ENCODE results near the gene ARID3B.
"Not testable (repeated sequence)": the region's sequence is repeated elsewhere in the genome, so short reads cannot be mapped to it uniquely, and the experiment has no call there.

The ARID3B gene

GRCh38 chr15:74626336-74626735, 85.3 kb downstream of the ARID3B start:
- no peak for DNase-seq

DNA sequence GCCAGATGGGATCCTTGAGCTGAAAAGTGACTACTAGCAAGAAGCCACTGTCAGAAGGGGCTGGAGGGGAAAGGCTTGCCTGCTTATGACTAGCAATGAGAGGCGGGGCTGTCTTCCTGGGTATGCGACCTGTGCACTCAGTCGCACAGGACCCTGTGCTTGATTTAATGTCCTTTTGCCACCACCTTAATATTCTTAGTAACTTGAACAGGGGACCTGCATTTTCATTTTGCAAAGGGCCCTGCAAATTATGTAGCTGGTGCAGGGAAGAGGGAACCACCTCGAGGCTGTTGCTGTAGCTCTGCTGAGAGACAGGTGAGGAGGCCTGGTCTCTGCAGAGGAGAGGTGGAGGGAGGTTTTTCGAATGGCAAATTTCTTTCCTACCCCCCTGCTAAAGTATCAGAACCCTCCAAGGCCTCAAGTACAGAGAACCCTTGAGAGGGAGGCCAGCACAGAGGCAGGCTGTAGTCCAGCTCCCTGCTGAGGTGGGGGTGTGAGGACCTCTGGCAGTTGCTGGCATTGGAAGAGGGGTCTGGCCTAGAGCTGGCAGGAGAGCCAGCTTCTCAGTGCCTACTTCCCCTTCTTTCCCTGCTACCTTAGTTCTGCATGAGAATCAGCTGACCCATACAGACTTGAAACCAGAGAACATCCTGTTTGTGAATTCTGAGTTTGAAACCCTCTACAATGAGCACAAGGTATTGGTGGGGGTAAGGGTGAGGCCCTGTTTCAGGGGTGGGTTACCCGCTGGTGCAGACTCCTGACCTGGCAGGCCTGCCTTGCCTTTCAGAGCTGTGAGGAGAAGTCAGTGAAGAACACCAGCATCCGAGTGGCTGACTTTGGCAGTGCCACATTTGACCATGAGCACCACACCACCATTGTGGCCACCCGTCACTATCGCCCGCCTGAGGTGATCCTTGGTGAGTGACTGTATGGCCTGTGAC, 86.0 kb downstream of the ARID3B start:
- no peak for DNase-seq

GRCh38 chr15:74627766-74628165, 86.7 kb downstream of the ARID3B start:
- no peak for DNase-seq

DNA sequence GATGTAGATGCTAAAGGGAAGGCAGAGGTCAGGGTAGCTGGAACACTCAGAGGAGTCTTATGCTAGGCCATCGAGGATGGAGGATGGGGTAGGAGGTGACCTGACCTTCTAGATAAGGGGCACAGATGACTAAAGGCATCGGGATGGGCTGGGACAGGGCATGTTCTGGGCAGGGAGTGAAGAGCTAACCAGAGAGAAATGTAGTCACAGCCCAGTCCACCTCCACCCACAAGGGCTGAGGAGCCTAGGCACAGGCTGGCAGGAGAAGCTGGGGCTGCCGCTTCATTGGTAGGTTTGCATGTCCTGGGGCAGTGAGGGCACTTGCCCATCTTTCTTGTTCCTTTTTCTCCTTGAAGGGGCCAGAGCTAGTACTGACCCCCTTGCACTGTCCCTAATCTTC, 87.2 kb downstream of the ARID3B start:
- DNase-seq = no peak

DNA sequence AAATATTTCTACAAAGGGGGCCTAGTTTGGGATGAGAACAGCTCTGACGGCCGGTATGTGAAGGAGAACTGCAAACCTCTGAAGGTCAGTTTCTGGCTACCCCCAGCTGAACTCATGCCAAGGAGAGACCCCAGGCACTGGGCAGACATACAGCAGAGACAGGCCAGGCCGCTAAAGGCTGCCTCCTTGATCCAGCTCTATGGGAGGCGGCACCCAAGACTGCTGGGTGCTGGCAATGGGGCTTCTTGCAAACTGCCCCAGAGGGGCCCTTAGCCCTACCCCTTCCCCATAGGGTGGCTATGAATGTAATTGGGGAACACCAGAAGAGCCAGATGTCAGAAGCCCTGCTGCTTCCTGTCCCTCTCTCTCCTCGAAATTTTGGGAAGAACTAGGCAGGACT, 87.9 kb downstream of the ARID3B start:
- DNase-seq = no peak

DNA sequence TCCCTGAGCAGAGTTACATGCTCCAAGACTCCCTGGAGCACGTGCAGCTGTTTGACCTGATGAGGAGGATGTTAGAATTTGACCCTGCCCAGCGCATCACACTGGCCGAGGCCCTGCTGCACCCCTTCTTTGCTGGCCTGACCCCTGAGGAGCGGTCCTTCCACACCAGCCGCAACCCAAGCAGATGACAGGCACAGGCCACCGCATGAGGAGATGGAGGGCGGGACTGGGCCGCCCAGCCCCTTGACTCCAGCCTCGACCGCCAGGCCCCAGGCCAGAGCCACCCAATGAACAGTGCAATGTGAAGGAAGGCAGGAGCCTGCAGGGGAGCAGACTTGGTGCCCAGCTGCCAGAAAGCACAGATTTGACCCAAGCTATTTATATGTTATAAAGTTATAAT, 88.7 kb downstream of the ARID3B start:
- DNase-seq = not testable (repeated sequence)

- DNase-seq = no peak
Observed at GRCh38 chr15:74630284-74631086, 89.5 kb downstream of the ARID3B start.

DNA sequence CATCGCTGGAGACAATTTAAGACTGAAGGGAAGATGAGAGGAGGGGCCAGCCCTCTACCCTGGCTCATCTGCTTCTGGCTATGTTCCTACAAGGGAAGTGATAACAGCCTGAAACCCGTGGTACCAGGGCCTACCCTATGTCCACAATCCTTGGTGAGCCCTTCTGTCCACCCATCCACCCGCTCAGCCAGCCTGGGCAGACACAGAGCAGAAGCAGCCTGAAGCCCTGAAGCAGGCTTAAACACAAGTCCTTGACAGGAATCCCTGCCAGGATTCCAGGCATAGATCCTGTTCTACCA, 90.0 kb downstream of the ARID3B start:
- no peak for DNase-seq

GRCh38 chr15:74631408-74631807, 90.4 kb downstream of the ARID3B start:
- no peak for DNase-seq

DNA sequence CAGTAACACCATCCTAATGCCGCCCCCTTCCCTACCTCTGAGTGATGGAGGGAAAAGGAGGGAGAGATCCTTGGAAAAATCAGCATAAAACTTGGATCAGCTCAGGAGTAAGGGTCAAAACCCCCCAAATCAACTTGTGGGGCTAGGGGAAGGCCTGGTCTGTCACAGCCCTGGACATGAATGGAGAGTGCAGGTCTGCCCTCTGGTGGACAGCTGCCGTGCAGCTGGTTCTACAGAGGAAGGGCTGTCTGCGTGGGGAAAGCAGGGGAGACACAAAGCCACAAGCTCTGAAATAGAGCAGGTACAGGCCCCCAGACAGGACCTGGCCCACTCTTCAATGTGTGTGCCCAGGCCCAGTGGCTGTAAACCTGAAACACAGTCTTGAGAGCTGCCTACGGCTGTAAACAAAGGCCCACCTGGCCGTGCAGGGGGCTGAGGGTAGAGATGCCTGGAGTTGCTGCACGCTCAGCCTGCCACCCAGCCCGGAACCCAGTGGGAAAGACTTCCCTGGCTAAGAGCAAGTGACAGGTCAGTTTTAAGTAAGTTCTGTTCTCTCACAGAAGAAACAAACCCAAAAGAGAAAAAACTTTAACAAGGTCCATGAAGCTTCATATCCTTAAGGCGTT, 91.0 kb downstream of the ARID3B start:
- DNase-seq = no peak

- no peak for DNase-seq
Observed at GRCh38 chr15:74632601-74633000, 91.6 kb downstream of the ARID3B start.

- DNase-seq = no peak
Observed at GRCh38 chr15:74633781-74634180, 92.8 kb downstream of the ARID3B start.

- DNase-seq = peak; percentile 28
Observed at GRCh38 chr15:74635228-74635627, 94.2 kb downstream of the ARID3B start.

- no peak for DNase-seq
Observed at GRCh38 chr15:74636984-74637383, 96.0 kb downstream of the ARID3B start.

- no peak for DNase-seq
Observed at GRCh38 chr15:74641151-74641550, 100.1 kb downstream of the ARID3B start.

GRCh38 chr15:74642348-74642733, 101.3 kb downstream of the ARID3B start:
- DNase-seq = peak; percentile 25

GRCh38 chr15:74642734-74643664, 102.0 kb downstream of the ARID3B start:
- no peak for DNase-seq

- DNase-seq = no peak
Observed at GRCh38 chr15:74643665-74644204, 102.7 kb downstream of the ARID3B start.

DNA sequence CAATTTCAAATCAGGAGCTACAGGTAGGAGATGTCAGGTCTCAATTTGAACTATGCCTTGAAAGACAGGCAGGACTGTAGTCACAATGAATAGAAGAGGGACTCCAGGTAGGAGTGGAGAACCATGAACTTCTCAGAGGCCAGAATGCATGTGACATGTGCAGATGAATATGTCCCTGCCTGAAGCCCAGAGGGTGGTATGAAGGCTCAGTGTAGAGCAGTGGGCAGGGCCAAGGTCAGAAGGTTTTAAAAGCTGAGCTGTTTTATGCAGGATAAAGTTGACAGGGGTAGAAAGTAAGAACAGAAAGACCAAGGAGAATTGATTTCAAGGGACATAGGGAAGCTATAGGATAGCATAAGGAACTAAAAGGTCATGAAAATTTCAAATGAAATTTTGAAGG, 105.5 kb downstream of the ARID3B start:
- no peak for DNase-seq
